ENCODE measurements around the gene SMPD3.
A peak's percentile ranks its signal among the peaks of the same experiment; 100 is the strongest.

DNA sequence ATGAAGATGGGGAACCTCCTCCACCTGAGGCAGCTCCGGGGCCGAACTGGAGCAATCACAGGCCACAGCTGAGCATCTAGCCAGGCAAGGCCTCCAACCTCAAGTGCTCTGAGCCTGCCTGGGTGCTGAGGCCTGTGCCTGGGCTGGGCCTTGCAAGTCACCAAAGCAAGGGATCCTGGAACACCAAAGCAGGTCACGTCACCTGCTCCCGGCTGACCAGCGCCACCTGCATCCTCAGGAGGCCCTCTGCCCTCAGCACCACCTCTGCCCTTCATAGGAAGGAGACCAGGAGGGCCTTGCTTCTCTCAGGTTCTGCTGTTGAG is 68.0 kb downstream of the SMPD3 start:
- TF ChIP-seq NANOG (IDR thresholded peaks at IDR 0.05; ENCODE audit: borderline replicate concordance) (no peak), POLR2AphosphoS5 (IDR thresholded peaks at IDR 0.05; ENCODE audit: low read depth) (no peak), EZH2 (IDR thresholded peaks at IDR 0.05; ENCODE audit: low read depth, unreplicated experiment) (no peak), EZH2phosphoT487 (IDR thresholded peaks at IDR 0.05; ENCODE audit: unreplicated experiment) (no peak)
- TF ChIP-seq, protein P1, sequence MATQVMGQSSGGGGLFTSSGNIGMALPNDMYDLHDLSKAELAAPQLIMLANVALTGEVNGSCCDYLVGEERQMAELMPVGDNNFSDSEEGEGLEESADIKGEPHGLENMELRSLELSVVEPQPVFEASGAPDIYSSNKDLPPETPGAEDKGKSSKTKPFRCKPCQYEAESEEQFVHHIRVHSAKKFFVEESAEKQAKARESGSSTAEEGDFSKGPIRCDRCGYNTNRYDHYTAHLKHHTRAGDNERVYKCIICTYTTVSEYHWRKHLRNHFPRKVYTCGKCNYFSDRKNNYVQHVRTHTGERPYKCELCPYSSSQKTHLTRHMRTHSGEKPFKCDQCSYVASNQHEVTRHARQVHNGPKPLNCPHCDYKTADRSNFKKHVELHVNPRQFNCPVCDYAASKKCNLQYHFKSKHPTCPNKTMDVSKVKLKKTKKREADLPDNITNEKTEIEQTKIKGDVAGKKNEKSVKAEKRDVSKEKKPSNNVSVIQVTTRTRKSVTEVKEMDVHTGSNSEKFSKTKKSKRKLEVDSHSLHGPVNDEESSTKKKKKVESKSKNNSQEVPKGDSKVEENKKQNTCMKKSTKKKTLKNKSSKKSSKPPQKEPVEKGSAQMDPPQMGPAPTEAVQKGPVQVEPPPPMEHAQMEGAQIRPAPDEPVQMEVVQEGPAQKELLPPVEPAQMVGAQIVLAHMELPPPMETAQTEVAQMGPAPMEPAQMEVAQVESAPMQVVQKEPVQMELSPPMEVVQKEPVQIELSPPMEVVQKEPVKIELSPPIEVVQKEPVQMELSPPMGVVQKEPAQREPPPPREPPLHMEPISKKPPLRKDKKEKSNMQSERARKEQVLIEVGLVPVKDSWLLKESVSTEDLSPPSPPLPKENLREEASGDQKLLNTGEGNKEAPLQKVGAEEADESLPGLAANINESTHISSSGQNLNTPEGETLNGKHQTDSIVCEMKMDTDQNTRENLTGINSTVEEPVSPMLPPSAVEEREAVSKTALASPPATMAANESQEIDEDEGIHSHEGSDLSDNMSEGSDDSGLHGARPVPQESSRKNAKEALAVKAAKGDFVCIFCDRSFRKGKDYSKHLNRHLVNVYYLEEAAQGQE (IDR thresholded peaks at IDR 0.05; ENCODE audit: unreplicated experiment) = no peak
- TF ChIP-seq, protein P2, sequence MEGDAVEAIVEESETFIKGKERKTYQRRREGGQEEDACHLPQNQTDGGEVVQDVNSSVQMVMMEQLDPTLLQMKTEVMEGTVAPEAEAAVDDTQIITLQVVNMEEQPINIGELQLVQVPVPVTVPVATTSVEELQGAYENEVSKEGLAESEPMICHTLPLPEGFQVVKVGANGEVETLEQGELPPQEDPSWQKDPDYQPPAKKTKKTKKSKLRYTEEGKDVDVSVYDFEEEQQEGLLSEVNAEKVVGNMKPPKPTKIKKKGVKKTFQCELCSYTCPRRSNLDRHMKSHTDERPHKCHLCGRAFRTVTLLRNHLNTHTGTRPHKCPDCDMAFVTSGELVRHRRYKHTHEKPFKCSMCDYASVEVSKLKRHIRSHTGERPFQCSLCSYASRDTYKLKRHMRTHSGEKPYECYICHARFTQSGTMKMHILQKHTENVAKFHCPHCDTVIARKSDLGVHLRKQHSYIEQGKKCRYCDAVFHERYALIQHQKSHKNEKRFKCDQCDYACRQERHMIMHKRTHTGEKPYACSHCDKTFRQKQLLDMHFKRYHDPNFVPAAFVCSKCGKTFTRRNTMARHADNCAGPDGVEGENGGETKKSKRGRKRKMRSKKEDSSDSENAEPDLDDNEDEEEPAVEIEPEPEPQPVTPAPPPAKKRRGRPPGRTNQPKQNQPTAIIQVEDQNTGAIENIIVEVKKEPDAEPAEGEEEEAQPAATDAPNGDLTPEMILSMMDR (conservative IDR thresholded peaks at IDR 0.05; ENCODE audit: low read depth in 2 of 2) = peak in 1 of 2 experiments; percentile 32; a peak in 2 of 4 replicates
- TF ChIP-seq, protein P3, sequence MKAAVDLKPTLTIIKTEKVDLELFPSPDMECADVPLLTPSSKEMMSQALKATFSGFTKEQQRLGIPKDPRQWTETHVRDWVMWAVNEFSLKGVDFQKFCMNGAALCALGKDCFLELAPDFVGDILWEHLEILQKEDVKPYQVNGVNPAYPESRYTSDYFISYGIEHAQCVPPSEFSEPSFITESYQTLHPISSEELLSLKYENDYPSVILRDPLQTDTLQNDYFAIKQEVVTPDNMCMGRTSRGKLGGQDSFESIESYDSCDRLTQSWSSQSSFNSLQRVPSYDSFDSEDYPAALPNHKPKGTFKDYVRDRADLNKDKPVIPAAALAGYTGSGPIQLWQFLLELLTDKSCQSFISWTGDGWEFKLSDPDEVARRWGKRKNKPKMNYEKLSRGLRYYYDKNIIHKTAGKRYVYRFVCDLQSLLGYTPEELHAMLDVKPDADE (IDR thresholded peaks at IDR 0.05) = no peak
